K562 (cell line): ENCODE results near the gene SYCP2. TPM values are rescaled to one million over a fixed set of nuclear protein-coding genes. Genes with fewer than 3 reads are reported as not detected.

Experiments
- MXI1 ChIP-seq: IDR thresholded peaks from 2 replicates; pipeline ENCODE4 v1.6.1; 2011; ENCODE audit warnings: low read depth, mild to moderate bottlenecking, improper control_type of control experiment, low read length
- ZFX ChIP-seq: sonication (generic); formaldehyde crosslinking; IDR thresholded peaks from 2 replicates; pipeline ENCODE4 v1.8.0; 2022; ENCODE audit warnings: mild to moderate bottlenecking, missing genetic modification reagents, moderate library complexity
- polyA plus RNA-seq, 8 experiments: library from polyadenylated mRNA; depleted of rRNA in 4 of 8; stranded (reverse) in 5 of 8; unstranded in 3 of 8; fragments of >200 nt; fragmentation: Nextera tagmentation in 2 of 8; fragmentation: Illumina TruSeq in 1 of 8; extraction: Ambion mirVana in 2 of 8; extraction: Trizol in 1 of 8; gene quantifications; 2 replicates each; pipeline versions ENCODE4 v1.2.1 to v1.2.3, GENCODE V29; 2011 to 2014; ENCODE audit warnings: inconsistent platforms in 1 of 8, missing spikeins in 1 of 8
- total RNA-seq, 7 experiments: library from RNA; depleted of rRNA in 6 of 7; stranded (reverse); fragments of >200 nt in 6 of 7; fragmentation: Illumina TruSeq in 2 of 7; extraction: Trizol in 2 of 7; gene quantifications; 2 replicates each; pipeline versions ENCODE4 v1.2.1 to v1.2.3, GENCODE V29; 2011 to 2021; ENCODE audit warnings: low replicate concordance in 1 of 7
- TF ChIP-seq, protein P1 (sequence below): fragments of 450-650 bp; IDR thresholded peaks from 2 replicates; pipeline ENCODE4 v1.6.1; 2017; ENCODE audit warnings: antibody characterized with exemption, mild to moderate bottlenecking
- TF ChIP-seq, protein P2 (sequence below): fragments of 450-650 bp; IDR thresholded peaks from 2 replicates; pipeline ENCODE4 v1.6.1; 2016
- TF ChIP-seq, protein P3 (sequence below): fragments of 200-800 bp; sonication (Bioruptor generic); IDR thresholded peaks from 2 replicates; pipeline ENCODE4 v1.6.1; 2017; ENCODE audit warnings: missing genetic modification characterization, missing compliant biosample characterization
- TF ChIP-seq, protein P4 (sequence below): fragments of 450-650 bp; conservative IDR thresholded peaks from 2 replicates; pipeline ENCODE4 v1.6.1; 2016; ENCODE audit warnings: missing genetic modification characterization, low read depth, mild to moderate bottlenecking, missing compliant biosample characterization, moderate library complexity

Gene SYCP2
- total and polyA plus RNA-seq, 9 of the 15 experiments (the other 6 are each of a cell fraction or from before 2014, with no cell fraction given): 0.24 to 1.6 (median 0.67) TPM

DNA sequence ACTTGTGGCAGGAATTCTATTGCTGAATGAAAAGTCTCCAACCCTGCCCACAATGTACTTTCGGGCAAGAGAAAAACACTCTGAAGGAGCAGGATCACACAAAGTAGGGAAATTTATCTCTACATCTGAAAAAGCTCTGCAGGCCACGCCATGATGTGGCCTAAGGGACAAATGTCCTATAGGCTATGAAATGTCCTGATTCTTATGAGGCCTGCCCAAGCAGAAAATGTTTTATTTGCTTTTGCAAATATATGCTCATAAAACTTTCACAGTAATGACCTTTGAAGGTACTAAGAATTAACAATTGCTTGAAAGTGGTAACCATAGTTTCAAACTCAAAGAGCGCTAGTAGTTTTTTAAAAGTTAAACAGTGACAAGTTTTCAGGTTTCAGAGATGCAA, 31.0 kb downstream of the SYCP2 start (continued):
- TF ChIP-seq, protein P1, sequence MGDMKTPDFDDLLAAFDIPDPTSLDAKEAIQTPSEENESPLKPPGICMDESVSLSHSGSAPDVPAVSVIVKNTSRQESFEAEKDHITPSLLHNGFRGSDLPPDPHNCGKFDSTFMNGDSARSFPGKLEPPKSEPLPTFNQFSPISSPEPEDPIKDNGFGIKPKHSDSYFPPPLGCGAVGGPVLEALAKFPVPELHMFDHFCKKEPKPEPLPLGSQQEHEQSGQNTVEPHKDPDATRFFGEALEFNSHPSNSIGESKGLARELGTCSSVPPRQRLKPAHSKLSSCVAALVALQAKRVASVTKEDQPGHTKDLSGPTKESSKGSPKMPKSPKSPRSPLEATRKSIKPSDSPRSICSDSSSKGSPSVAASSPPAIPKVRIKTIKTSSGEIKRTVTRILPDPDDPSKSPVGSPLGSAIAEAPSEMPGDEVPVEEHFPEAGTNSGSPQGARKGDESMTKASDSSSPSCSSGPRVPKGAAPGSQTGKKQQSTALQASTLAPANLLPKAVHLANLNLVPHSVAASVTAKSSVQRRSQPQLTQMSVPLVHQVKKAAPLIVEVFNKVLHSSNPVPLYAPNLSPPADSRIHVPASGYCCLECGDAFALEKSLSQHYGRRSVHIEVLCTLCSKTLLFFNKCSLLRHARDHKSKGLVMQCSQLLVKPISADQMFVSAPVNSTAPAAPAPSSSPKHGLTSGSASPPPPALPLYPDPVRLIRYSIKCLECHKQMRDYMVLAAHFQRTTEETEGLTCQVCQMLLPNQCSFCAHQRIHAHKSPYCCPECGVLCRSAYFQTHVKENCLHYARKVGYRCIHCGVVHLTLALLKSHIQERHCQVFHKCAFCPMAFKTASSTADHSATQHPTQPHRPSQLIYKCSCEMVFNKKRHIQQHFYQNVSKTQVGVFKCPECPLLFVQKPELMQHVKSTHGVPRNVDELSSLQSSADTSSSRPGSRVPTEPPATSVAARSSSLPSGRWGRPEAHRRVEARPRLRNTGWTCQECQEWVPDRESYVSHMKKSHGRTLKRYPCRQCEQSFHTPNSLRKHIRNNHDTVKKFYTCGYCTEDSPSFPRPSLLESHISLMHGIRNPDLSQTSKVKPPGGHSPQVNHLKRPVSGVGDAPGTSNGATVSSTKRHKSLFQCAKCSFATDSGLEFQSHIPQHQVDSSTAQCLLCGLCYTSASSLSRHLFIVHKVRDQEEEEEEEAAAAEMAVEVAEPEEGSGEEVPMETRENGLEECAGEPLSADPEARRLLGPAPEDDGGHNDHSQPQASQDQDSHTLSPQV: no peak
- TF ChIP-seq ZFX (CRISPR knock-in tag): no peak
- no peak for TF ChIP-seq MXI1
- TF ChIP-seq, protein P2, sequence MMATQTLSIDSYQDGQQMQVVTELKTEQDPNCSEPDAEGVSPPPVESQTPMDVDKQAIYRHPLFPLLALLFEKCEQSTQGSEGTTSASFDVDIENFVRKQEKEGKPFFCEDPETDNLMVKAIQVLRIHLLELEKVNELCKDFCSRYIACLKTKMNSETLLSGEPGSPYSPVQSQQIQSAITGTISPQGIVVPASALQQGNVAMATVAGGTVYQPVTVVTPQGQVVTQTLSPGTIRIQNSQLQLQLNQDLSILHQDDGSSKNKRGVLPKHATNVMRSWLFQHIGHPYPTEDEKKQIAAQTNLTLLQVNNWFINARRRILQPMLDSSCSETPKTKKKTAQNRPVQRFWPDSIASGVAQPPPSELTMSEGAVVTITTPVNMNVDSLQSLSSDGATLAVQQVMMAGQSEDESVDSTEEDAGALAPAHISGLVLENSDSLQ: no peak
- TF ChIP-seq, protein P3, sequence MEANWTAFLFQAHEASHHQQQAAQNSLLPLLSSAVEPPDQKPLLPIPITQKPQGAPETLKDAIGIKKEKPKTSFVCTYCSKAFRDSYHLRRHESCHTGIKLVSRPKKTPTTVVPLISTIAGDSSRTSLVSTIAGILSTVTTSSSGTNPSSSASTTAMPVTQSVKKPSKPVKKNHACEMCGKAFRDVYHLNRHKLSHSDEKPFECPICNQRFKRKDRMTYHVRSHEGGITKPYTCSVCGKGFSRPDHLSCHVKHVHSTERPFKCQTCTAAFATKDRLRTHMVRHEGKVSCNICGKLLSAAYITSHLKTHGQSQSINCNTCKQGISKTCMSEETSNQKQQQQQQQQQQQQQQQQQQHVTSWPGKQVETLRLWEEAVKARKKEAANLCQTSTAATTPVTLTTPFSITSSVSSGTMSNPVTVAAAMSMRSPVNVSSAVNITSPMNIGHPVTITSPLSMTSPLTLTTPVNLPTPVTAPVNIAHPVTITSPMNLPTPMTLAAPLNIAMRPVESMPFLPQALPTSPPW (CRISPR knock-in tag): no peak
- TF ChIP-seq, protein P4, sequence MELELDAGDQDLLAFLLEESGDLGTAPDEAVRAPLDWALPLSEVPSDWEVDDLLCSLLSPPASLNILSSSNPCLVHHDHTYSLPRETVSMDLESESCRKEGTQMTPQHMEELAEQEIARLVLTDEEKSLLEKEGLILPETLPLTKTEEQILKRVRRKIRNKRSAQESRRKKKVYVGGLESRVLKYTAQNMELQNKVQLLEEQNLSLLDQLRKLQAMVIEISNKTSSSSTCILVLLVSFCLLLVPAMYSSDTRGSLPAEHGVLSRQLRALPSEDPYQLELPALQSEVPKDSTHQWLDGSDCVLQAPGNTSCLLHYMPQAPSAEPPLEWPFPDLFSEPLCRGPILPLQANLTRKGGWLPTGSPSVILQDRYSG: no peak
